Common myeloid progenitor, CD34-positive (primary cell): Measurements from ENCODE around the gene RGS9BP.
"Not testable (repeated sequence)": the region's sequence is repeated elsewhere in the genome, so short reads cannot be mapped to it uniquely, and the experiment has no call there.

Experiments
- CTCF ChIA-PET: fragments of 350-600 bp; sonication (Branson Sonifier 250); formaldehyde crosslinking; loops from one replicate; lab custom pipeline; 2021; ENCODE audit warnings: antibody characterized with exemption; lab: Charles Lee
- POLR2A ChIA-PET: fragments of 350-600 bp; sonication (Branson Sonifier 250); formaldehyde crosslinking; loops from one replicate; lab custom pipeline; 2021; ENCODE audit warnings: antibody characterized with exemption; lab: Charles Lee
- DNase-seq, 3 donors: peaks; one replicate each; pipeline versions ENCODE4 v3.0.0 to v3.0.0-alpha.2; 2013
- H3K27ac ChIP-seq, 2 experiments: 1 replicate in 1 of 2; 2 replicates in 1 of 2; pipeline ENCODE4 v1.7.0; 2013; ENCODE audit warnings: inconsistent platforms in 2 of 2, low read length in 2 of 2, mild to moderate bottlenecking in 2 of 2, low read depth in 1 of 2, moderate library complexity in 1 of 2; ENCODE audit not compliant: severe bottlenecking in 2 of 2, insufficient read depth in 1 of 2, poor library complexity in 1 of 2
- H3K27me3 ChIP-seq, 5 experiments: replicated peaks in 2 of 5; 1 replicate in 3 of 5; 2 replicates in 2 of 5; pipeline versions ENCODE4 v1.6.1 to v1.7.0; 2013; ENCODE audit warnings: low read length in 4 of 5, mild to moderate bottlenecking in 2 of 5, moderate library complexity in 2 of 5, inconsistent platforms in 1 of 5; ENCODE audit not compliant: insufficient read depth in 5 of 5, control insufficient read depth in 4 of 5
- H3K36me3 ChIP-seq, 4 experiments: 1 replicate in 2 of 4; 2 replicates in 2 of 4; pipeline versions ENCODE4 v1.6.1 to v1.7.0; 2013; ENCODE audit warnings: low read length in 3 of 4, control low read depth in 1 of 4, mild to moderate bottlenecking in 1 of 4; ENCODE audit not compliant: control insufficient read depth in 4 of 4, insufficient read depth in 4 of 4
- H3K4me1 ChIP-seq, 4 experiments: 1 replicate in 3 of 4; 2 replicates in 1 of 4; pipeline versions ENCODE4 v1.6.1 to v1.7.1; 2013; ENCODE audit warnings: low read length in 3 of 4, mild to moderate bottlenecking in 3 of 4, control low read depth in 1 of 4, inconsistent platforms in 1 of 4, moderate library complexity in 1 of 4; ENCODE audit not compliant: control insufficient read depth in 4 of 4, insufficient read depth in 4 of 4; ENCODE audit errors: control extremely low read depth in 1 of 4
- H3K4me3 ChIP-seq, 7 experiments: 1 replicate in 4 of 7; 2 replicates in 3 of 7; pipeline versions ENCODE4 v1.5.1 to v1.7.0; 2013; ENCODE audit warnings: mild to moderate bottlenecking in 7 of 7, low read length in 6 of 7, moderate library complexity in 6 of 7, inconsistent platforms in 2 of 7, low read depth in 2 of 7, control low read depth in 1 of 7; ENCODE audit not compliant: insufficient read depth in 4 of 7, control insufficient read depth in 1 of 7; ENCODE audit errors: extremely low read depth in 1 of 7
- H3K9me3 ChIP-seq, 5 experiments: 1 replicate in 4 of 5; 2 replicates in 1 of 5; pipeline versions ENCODE4 v1.6.1 to v1.7.1; 2013; ENCODE audit warnings: low read length in 4 of 5, mild to moderate bottlenecking in 2 of 5, inconsistent platforms in 1 of 5, low read depth in 1 of 5, moderate library complexity in 1 of 5; ENCODE audit not compliant: control insufficient read depth in 4 of 5, insufficient read depth in 2 of 5; ENCODE audit errors: control extremely low read depth in 1 of 5
- WGBS: methylation state at CpG from one replicate; pipeline ENCODE4 v1.1.5; 2013; ENCODE audit not compliant: insufficient coverage; 5-methylcytosine and 5-hydroxymethylcytosine counted together

Gene RGS9BP

DNA sequence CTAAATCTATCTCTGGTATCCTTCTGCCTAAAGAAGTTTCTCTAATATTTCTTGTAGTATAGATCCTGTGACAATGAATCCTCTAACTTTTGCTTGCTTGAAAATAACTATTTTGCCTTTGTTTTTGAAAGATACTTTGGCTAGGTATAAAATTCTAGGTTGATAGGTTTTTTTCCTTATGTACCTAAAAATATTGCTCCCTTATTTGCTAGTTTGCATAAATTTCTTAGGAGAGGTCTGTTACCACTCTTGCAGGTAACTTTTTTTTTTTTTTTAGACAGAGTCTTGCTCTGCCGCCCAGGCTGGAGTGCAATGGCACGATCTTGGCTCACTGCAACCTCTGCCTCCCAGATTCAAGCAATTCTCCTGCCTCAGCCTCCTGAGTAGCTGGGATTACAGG is 28.4 kb downstream of the RGS9BP start:
- H3K4me1 ChIP-seq, DNase-seq, H3K27me3 ChIP-seq, H3K27ac ChIP-seq, POLR2A ChIA-PET, H3K4me3 ChIP-seq: not testable (repeated sequence)
- CTCF ChIA-PET: interaction anchor here (1.7 kb wide), 1 partner anchor 18 kb away, joined by 3 read pairs; no protein-coding TSS in a partner anchor
- H3K9me3 ChIP-seq: peaks cover 1 to 22% (median 8%) of the 10 kb centered on the region in 5 experiments
- no CpG with 5 or more reads among the region's 2 CpGs for WGBS
- peaks cover 6 to 40% (median 9%) of the 10 kb centered on the region in 4 experiments for H3K36me3 ChIP-seq

GRCh38 chr19:32708457-32708856 is 32.8 kb downstream of the RGS9BP start:
- H3K4me3 ChIP-seq: no peak overlapping the region
- H3K27ac ChIP-seq: no peak overlapping the region
- H3K27me3 ChIP-seq: no peaks in the 10 kb centered on the region
- DNase-seq: peak; percentile 44 to 92 (median 85)
- 5% methylated on average over 3 of the region's 3 CpGs for WGBS
- ChIA-PET CTCF (no interaction called here), POLR2A (no interaction called here)
- peaks cover 6 to 26% (median 8%) of the 10 kb centered on the region in 4 experiments for H3K36me3 ChIP-seq
- H3K4me1 ChIP-seq: peaks cover 0 to 5% (median 3%) of the 10 kb centered on the region in 4 experiments
- peaks cover 0 to 15% (median 2%) of the 10 kb centered on the region in 5 experiments for H3K9me3 ChIP-seq

- no peak overlapping the region for H3K27ac ChIP-seq
- DNase-seq: no peak
- H3K27me3 ChIP-seq: no peaks in the 10 kb centered on the region
- POLR2A ChIA-PET: no interaction called here
- peaks cover 0 to 5% (median 3%) of the 10 kb centered on the region in 4 experiments for H3K4me1 ChIP-seq
- peaks cover 0 to 11% (median 1%) of the 10 kb centered on the region in 5 experiments for H3K9me3 ChIP-seq
- 91% methylated on average over 5 of the region's 5 CpGs for WGBS
- peaks cover 6 to 30% (median 10%) of the 10 kb centered on the region in 4 experiments for H3K36me3 ChIP-seq
- CTCF ChIA-PET: no interaction called here
- no peak overlapping the region for H3K4me3 ChIP-seq
These were observed 33.4 kb downstream of the RGS9BP start for GRCh38 chr19:32709032-32709431.

DNA sequence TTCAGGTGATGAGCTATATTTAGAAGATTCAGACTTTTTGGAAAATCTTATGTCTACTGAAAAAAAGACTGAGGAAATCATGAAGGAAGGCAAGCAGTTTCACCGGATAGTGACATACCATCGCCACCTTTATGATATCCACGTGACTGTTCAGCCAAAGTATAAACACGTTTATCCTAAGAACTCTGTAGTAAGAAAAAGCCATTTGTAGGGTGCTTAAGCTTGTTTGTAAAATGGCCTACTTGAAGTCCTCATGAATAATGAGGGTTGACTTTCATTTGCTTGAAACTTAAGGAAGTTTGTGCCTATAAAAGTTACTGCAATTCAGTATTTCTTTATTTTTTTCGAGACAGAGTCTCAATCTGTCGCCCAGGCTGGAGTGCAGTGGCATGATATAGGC is 36.1 kb downstream of the RGS9BP start:
- Histone ChIP-seq H3K4me3 (no peak overlapping the region), H3K4me1 (peaks cover 0 to 5% (median 3%) of the 10 kb centered on the region in 4 experiments), H3K9me3 (peaks cover 0 to 3% (median 0%) of the 10 kb centered on the region in 5 experiments), H3K27ac (no peak overlapping the region), H3K27me3 (no peaks in the 10 kb centered on the region), H3K36me3 (peaks cover 2 to 26% (median 10%) of the 10 kb centered on the region in 4 experiments)
- CTCF ChIA-PET: no interaction called here
- POLR2A ChIA-PET: no interaction called here
- 93% methylated on average over 3 of the region's 6 CpGs for WGBS
- DNase-seq: no peak

DNA sequence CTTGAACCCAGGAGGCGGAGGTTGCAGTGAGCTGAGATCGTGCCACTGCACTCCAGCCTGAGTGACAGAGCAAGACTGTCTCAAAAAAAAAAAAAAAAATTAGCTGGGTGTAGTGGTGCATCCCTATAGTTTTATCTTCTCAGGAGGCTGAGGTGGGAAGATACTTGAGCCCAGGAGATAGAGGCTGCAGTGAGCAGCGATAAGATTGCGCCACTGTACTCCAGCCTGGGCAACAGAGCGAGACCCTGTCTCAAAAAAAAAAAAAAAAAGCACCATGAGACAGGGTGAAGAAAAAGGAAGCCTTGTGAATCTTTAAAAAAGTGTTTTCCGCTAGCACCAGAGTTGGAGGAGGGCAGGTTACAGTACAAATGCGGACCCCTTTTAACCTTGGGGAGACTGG is 40.6 kb downstream of the RGS9BP start:
- CTCF ChIA-PET: not testable (repeated sequence)

GRCh38 chr19:32717496-32717895 is 41.8 kb downstream of the RGS9BP start:
- peaks cover 0 to 4% (median 0%) of the 10 kb centered on the region in 4 experiments for H3K4me1 ChIP-seq
- ChIA-PET POLR2A (no interaction called here), CTCF (interaction anchor here (1.2 kb wide), 1 partner anchor 16 kb away, joined by 3 read pairs; no protein-coding TSS in a partner anchor)
- H3K36me3 ChIP-seq: peaks cover 2 to 21% (median 9%) of the 10 kb centered on the region in 4 experiments
- H3K4me3 ChIP-seq: no peak overlapping the region
- DNase-seq: no peak
- 94% methylated on average over 4 of the region's 5 CpGs for WGBS
- H3K9me3 ChIP-seq: peaks cover 0 to 3% (median 0%) of the 10 kb centered on the region in 5 experiments
- H3K27ac ChIP-seq: no peak overlapping the region
- no peaks in the 10 kb centered on the region for H3K27me3 ChIP-seq

More for the DNA sequence above, 40.6 kb downstream of the RGS9BP start:
- H3K4me1 ChIP-seq, POLR2A ChIA-PET, H3K27ac ChIP-seq, H3K27me3 ChIP-seq, H3K4me3 ChIP-seq, H3K9me3 ChIP-seq, DNase-seq: not testable (repeated sequence)
- WGBS: 100% methylated on average over 6 of the region's 7 CpGs
- H3K36me3 ChIP-seq: peaks cover 2 to 26% (median 11%) of the 10 kb centered on the region in 4 experiments

DNA sequence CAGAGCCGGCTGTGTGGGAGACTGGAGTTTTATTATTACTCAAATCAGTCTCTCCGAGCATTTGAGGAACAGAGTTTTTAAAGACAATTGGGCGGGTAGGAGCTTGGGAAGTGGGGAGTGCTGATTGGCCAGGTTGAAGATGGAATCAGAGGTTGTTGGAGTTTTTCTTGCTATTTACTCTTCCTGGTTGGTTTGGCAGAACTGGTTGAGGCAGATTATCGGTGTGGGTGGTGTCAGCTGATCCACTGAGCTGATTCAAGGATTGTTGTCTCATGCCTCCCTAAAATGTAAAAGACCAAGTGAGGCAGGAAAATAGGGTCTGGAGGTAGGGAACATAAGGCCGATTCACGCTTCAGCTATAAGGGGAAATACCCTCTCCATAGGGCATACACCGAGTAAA is 42.6 kb downstream of the RGS9BP start:
- Histone ChIP-seq H3K4me1 (peaks cover 0 to 4% (median 0%) of the 10 kb centered on the region in 4 experiments), H3K9me3 (peaks cover 0 to 3% (median 0%) of the 10 kb centered on the region in 5 experiments), H3K27me3 (no peaks in the 10 kb centered on the region), H3K4me3 (no peak overlapping the region), H3K27ac (no peak overlapping the region), H3K36me3 (peaks cover 2 to 17% (median 9%) of the 10 kb centered on the region in 4 experiments)
- ChIA-PET POLR2A (interaction anchor here (0.7 kb wide), 1 partner anchor 209 kb away, joined by 3 read pairs; no protein-coding TSS in a partner anchor), CTCF (no interaction called here)
- 94% methylated on average over 7 of the region's 7 CpGs for WGBS
- no peak for DNase-seq
